Ovary (tissue), 3 donors: ENCODE results near the gene ZNF664.

Experiments used
- CTCF ChIP-seq, 3 donors: fragments of 450-650 bp in 2 of 3; fragments of 200-600 bp in 1 of 3; IDR thresholded peaks; one replicate each; pipeline versions ENCODE4 v1.5.1 to v1.8.0; 2016 to 2022; ENCODE audit warnings: antibody characterized with exemption in 3 of 3, mild to moderate bottlenecking in 1 of 3
- POLR2A ChIP-seq: fragments of 450-650 bp; IDR thresholded peaks from one replicate; pipeline ENCODE4 v1.6.1; 2017; ENCODE audit warnings: antibody characterized with exemption, mild to moderate bottlenecking, moderate library complexity
- donor health status: DM: no; HTN: no; CAD: no.

- peak; percentile 85 to 89 (median 89) for TF ChIP-seq CTCF (IDR thresholded peaks at IDR 0.05)
- TF ChIP-seq POLR2A, result no peak
Observed at GRCh38 chr12:124036657-124037109, 63.7 kb downstream of the ZNF664 start.
